Measurements from ENCODE around the gene ZNRF2. TPM values are rescaled to one million over a fixed set of nuclear protein-coding genes. Genes with fewer than 3 reads are reported as not detected.
A peak's percentile ranks its signal among the peaks of the same experiment; 100 is the strongest.

ZNRF2 gene
- total RNA-seq, 1 donor from 2014 or later, result 31.7 TPM

DNA sequence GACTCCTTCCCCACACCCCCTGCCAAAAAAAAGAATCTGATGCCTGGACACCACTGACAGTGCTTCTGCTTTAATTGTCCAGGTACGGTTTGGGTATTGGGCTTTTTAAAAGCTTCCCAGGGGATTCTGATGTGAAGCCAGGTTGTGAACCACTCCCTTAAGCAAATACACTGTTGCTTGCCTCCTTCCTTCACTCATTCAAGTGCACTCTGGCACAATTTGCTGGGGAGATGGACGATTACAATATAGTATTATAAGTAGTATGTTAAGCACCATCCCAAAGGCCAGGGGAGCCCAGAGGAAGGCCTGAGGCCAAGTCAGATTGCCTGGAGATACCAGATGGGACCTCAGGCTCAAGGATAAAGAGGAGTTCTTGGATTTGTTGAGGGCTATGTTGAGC, 12.3 kb upstream of the ZNRF2 start:
- Histone ChIP-seq H3K27me3 (no peaks in the 10 kb centered on the region), H3K4me1 (no peaks in the 10 kb centered on the region), H3K36me3 (no peaks in the 10 kb centered on the region), H3K27ac (no peak overlapping the region), H3K9me3 (no peaks in the 10 kb centered on the region), H3K4me3 (no peak overlapping the region)
- TF ChIP-seq, protein P1, sequence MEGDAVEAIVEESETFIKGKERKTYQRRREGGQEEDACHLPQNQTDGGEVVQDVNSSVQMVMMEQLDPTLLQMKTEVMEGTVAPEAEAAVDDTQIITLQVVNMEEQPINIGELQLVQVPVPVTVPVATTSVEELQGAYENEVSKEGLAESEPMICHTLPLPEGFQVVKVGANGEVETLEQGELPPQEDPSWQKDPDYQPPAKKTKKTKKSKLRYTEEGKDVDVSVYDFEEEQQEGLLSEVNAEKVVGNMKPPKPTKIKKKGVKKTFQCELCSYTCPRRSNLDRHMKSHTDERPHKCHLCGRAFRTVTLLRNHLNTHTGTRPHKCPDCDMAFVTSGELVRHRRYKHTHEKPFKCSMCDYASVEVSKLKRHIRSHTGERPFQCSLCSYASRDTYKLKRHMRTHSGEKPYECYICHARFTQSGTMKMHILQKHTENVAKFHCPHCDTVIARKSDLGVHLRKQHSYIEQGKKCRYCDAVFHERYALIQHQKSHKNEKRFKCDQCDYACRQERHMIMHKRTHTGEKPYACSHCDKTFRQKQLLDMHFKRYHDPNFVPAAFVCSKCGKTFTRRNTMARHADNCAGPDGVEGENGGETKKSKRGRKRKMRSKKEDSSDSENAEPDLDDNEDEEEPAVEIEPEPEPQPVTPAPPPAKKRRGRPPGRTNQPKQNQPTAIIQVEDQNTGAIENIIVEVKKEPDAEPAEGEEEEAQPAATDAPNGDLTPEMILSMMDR (IDR thresholded peaks at IDR 0.05), result no peak
- intact Hi-C loops (cut with DNase I), result loop anchor here (10.0 kb wide), 1 partner anchor 293 kb away; no protein-coding TSS in a partner anchor
- no peak for DNase-seq (ENCODE audit: low spot score in 2 of 2)

DNA sequence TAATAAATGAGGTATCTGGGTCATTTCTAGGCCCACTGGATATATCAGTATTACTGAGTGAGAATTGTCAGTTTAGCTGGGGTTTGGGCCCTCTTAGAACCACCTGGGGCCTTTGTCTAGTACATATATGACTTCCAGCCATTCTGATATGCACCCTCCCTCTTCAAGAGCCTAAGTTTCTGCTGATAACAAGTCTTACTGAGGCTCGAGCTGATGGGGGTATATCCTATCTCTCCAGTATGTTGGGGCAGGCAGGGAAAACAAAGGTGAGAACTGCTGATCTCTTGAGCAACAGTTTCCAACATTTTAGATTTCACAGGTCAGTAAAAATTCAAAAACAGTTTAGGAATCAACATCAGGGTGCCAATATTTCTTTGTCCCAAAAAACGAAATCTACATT, 10.8 kb upstream of the ZNRF2 start:
- intact Hi-C loops (cut with DNase I), result loop anchor here (10.0 kb wide), 1 partner anchor 291 kb away; no protein-coding TSS in a partner anchor
- DNase-seq (ENCODE audit: low spot score in 2 of 2), result no peak
- Histone ChIP-seq H3K27me3 (no peaks in the 10 kb centered on the region), H3K9me3 (no peaks in the 10 kb centered on the region), H3K4me1 (no peaks in the 10 kb centered on the region), H3K36me3 (no peaks in the 10 kb centered on the region), H3K27ac (no peak overlapping the region), H3K4me3 (no peak overlapping the region)
- TF ChIP-seq, protein P1 (IDR thresholded peaks at IDR 0.05), result no peak

DNA sequence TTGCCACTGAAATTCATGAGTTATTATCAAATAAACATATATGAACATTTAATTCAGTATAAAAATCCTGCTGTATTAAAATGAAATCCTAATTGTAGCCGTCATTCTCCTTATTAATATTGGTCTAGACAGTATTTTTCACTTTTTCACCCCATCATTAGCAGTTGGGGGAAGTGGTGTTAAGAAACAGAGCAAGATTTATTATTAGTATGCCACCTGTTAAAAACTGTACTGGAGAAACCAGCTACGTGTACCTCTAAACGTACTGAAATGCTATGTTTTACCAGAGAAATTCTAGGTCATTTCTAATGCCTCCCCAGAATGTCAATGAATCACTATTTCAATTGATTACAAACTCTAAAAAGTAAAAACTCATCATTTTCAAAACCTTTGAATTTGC, 9.8 kb upstream of the ZNRF2 start:
- intact Hi-C loops (cut with DNase I), result loop anchor here (10.0 kb wide), 1 partner anchor 290 kb away; no protein-coding TSS in a partner anchor
- H3K27ac ChIP-seq, result no peak overlapping the region
- H3K9me3 ChIP-seq, result no peaks in the 10 kb centered on the region
- no peak overlapping the region for H3K4me3 ChIP-seq
- no peaks in the 10 kb centered on the region for H3K4me1 ChIP-seq
- H3K27me3 ChIP-seq, result no peaks in the 10 kb centered on the region
- TF ChIP-seq, protein P1 (IDR thresholded peaks at IDR 0.05), result no peak
- DNase-seq (ENCODE audit: low spot score in 2 of 2), result no peak
- no peaks in the 10 kb centered on the region for H3K36me3 ChIP-seq

DNA sequence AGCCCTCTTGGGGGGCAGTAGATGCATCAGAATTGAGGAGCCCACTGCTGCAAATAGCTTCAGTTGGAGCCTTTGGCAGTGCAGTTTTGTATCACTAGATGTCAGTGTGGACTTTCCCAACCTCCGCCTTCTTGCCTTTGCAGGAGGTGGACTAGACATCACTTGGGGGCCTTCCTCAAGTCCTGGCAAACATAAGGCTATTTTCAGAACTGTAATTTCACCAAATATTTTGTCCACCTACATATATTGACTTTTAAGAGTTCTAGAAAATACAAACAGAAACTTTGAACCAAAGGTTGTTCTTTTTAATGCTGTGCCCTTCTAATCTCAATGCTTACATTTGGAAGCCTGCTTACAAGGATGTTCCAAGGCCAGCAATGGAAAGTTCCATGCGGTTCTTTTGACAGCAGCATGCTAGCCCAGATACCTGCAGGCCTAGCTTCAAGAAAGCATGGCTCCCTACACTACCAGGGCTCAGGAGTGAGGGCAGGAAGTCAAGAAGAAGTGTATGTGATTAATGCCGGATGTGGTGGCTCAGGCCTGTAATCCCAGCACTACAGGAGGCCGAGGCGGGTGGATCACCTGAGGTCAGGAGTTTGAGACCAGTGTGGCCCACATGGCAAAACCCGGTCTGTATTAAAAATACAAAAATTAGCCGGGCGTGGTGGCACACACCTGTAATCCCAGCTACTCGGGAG, 8.0 kb upstream of the ZNRF2 start:
- no peaks in the 10 kb centered on the region for H3K9me3 ChIP-seq
- DNase-seq (ENCODE audit: low spot score in 2 of 2), result no peak
- no peaks in the 10 kb centered on the region for H3K27me3 ChIP-seq
- TF ChIP-seq, protein P1 (IDR thresholded peaks at IDR 0.05), result peak; percentile 11 to 49 (median 29)
- intact Hi-C loops (cut with DNase I), result loop anchor here (1.0 to 10.0 kb wide), 2 partner anchors 137 to 288 kb away; no protein-coding TSS in a partner anchor
- no peaks in the 10 kb centered on the region for H3K36me3 ChIP-seq
- H3K4me1 ChIP-seq, result no peaks in the 10 kb centered on the region
- H3K4me3 ChIP-seq, result no peak overlapping the region
- no peak overlapping the region for H3K27ac ChIP-seq

DNA sequence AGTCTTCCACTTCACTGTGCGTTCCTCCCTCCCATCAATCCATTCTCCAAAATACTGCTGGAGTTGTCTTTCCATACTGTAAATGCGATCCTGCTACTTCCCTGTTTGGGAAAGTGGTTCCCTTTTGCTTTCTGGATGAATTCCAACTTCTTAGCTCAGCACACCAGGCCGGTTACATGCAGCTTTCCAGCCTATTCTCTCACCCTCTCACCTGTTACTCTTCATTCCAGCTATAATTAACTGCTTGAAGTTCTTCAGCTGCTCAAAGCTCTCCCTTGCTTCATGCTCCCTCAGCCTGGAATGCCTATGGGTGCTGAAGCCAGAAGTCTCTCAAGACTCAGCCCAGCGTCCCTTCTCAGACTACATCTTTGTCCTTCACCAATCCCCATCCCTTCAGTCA, 6.0 kb upstream of the ZNRF2 start:
- Histone ChIP-seq H3K9me3 (no peaks in the 10 kb centered on the region), H3K4me1 (no peaks in the 10 kb centered on the region), H3K27ac (no peak overlapping the region), H3K27me3 (no peaks in the 10 kb centered on the region), H3K36me3 (no peaks in the 10 kb centered on the region), H3K4me3 (no peak overlapping the region)
- intact Hi-C loops (cut with DNase I), result loop anchor here (10.0 kb wide), 1 partner anchor 286 kb away; no protein-coding TSS in a partner anchor
- TF ChIP-seq, protein P1 (IDR thresholded peaks at IDR 0.05), result no peak
- DNase-seq (ENCODE audit: low spot score in 2 of 2), result no peak
